ENCODE data around the gene LKAAEAR1.

Gene LKAAEAR1

GRCh38 chr20:64078934-64079272 is 5.3 kb downstream of the LKAAEAR1 start:
- DNase-seq (ENCODE audit: low spot score), result no peak

DNA sequence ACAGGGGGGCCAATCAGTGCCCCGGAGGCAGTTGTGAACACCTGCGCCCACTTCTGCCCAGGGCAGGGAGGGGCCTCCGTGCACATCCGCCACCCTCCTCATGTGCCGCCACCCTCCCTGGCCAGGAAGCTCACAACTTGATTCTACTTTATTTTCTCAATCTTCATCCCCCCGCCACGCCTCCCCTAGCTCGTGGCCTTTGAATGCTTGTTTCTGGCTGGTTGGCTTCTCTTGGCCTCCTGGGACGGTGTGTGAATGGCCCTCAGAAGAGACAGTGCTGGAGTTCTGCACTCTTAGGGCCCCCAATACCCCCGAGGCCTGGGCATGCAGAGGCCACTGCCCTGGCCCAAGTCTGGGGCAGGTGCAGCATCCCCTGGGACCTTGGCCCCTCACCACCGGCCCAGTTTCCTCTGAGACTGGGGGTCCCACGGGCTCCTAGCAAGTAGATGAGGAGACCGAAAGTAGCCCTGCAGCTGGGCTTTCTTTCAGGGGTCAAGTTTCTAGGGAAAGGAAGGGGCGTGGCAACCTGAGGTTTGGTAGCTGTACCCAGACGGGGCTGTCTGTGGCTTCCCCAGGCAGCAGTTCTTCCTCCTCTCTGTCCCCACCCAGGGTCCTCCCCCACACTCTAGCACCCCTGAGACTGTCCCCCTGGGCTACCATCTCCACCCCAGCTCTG is 6.2 kb downstream of the LKAAEAR1 start:
- DNase-seq (ENCODE audit: low spot score), result no peak

DNA sequence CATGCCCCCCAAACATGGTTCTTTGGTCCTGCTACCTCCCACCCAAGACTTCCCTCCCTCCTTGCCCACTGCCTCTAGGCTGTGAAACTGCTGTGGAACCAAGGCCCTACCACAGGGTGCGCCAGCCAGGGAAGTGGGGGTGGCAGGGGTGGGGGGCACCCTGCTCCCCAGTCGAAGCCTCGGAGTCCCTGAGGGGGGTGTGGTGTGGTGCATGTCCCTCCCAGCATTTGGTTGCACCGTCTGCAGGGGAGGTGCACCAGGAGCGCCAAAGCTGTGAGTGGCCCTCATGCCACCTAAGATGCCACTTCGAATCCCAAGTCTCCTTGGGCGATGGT is 6.7 kb downstream of the LKAAEAR1 start:
- no peak for DNase-seq (ENCODE audit: low spot score)

- DNase-seq (ENCODE audit: low spot score), result no peak
Measured at GRCh38 chr20:64077094-64077493, 7.1 kb downstream of the LKAAEAR1 start.

DNA sequence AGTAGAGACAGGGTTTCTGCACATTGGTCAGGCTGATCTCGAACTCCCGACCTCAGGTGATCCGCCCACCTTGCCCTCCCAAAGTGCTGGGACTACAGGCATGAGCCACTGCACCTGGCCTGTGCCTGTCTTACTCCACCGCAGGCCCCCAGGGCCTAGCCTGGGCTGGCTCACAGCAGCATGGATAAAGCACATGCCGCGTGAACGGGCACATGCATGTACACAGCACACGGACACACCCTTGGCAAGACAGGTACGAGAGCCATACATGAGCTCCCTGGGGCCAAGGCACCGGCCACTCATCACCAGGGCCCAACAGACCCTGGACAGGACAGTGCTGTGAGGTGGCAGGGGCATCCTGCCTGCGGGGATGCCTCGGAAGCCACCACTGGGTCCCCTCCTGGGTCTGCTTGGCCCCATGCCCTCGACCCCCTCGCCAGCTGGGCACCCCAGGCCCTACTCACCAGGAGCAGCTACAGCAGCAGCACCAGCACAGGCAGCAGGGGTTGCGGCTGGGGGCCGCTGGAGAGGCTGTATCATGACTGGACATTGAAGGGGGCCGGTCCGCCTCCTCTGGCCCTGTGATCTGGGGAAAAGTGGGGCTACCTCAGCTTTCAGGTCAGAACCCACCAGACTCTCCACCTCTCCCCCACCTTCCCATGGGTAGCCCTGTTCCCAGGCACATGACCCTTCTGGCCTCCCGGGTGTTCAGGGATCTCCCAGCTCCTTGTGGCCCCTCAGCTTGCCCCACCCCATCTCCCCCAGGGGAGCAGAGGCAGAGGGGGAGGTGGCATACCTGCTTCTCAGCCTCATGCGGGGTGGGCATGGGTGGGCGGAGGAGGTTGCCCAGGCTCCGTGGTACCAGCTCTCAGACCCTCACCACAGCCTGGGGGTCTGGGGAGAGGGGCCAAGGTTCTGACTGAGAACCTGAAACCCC is 7.9 kb downstream of the LKAAEAR1 start:
- DNase-seq (ENCODE audit: low spot score), result no peak

- DNase-seq (ENCODE audit: low spot score), result no peak
Measured at GRCh38 chr20:64075556-64075955, 8.6 kb downstream of the LKAAEAR1 start.

DNA sequence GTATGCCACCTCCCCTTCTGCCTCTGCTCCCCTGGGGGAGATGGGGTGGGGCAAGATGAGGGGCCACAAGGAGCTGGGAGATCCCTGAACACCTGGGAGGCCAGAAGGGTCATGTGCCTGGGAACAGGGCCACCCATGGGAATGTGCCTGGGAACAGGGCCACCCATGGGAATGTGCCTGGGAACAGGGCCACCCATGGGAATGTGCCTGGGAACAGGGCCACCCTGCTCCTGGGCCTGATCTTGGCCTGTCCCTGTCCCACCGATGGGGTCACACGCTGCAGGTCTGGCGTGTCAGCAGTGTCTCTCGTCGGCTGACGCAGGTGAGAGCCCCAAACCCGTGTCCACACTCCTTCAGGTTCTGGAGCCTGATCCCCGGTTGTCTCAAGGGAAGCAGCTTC is 9.2 kb downstream of the LKAAEAR1 start:
- no peak for DNase-seq (ENCODE audit: low spot score)

- no peak for DNase-seq (ENCODE audit: low spot score)
Measured at GRCh38 chr20:64074184-64074789, 9.9 kb downstream of the LKAAEAR1 start.

- DNase-seq (ENCODE audit: low spot score), result no peak
Measured at GRCh38 chr20:64073476-64074183, 10.6 kb downstream of the LKAAEAR1 start.

GRCh38 chr20:64072498-64073063 is 11.6 kb downstream of the LKAAEAR1 start:
- no peak for DNase-seq (ENCODE audit: low spot score)

GRCh38 chr20:64071341-64072332 is 12.6 kb downstream of the LKAAEAR1 start:
- no peak for DNase-seq (ENCODE audit: low spot score)

- no peak for DNase-seq (ENCODE audit: low spot score)
Measured at GRCh38 chr20:64070244-64070993, 13.8 kb downstream of the LKAAEAR1 start.

DNA sequence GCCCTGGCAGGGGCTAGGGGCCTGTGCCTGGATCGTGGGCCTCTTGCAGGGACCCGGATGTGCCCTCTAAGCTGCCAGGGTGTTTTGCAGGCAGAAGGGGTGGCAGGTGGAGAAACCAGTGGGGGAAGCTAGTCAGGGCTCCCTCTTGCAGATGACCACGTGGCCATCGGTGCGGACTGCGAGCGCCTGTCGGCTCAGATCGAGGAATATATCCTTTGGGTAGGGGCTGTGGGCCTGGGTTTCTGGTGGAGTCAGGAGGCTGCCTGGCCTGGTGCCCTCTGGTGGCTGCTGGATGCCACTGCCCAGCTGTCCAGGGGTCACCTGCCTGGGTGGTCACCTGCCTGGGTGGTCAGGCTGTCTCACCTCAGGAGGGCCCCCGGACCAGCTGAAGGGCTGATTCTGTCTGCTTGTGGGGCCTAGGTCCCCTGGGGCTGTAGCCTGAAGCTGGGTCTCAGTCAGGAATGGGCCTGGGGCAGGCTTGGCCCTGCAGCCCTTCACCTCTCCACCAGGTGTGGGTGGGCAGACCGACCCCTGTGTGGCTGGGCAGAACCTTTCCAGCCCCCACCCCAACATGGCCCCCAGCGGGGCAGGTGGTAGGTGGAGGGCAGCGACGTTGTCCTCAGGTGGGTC is 14.5 kb downstream of the LKAAEAR1 start:
- no peak for DNase-seq (ENCODE audit: low spot score)

DNA sequence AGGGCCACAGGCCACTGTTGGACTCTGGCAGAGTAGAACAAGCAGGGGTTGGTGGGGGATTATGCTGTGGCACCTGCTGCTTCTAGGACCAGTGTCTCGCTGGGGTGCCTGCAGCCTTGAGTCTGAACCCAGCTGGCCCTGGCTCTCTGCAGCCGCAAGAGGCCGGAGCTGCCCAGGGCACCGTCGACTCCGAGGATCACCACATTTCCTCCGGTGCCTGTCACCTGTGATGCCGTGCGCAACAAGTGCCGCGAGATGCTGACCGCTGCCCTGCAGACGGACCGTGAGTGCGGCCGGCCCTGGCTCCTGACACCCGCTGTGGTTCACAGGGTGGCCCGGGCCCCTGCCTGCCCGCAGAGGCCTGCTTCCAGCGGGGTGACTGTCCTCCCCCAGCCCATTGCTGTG is 15.0 kb downstream of the LKAAEAR1 start:
- no peak for DNase-seq (ENCODE audit: low spot score)

GRCh38 chr20:64068386-64069208 is 15.6 kb downstream of the LKAAEAR1 start:
- no peak for DNase-seq (ENCODE audit: low spot score)

DNA sequence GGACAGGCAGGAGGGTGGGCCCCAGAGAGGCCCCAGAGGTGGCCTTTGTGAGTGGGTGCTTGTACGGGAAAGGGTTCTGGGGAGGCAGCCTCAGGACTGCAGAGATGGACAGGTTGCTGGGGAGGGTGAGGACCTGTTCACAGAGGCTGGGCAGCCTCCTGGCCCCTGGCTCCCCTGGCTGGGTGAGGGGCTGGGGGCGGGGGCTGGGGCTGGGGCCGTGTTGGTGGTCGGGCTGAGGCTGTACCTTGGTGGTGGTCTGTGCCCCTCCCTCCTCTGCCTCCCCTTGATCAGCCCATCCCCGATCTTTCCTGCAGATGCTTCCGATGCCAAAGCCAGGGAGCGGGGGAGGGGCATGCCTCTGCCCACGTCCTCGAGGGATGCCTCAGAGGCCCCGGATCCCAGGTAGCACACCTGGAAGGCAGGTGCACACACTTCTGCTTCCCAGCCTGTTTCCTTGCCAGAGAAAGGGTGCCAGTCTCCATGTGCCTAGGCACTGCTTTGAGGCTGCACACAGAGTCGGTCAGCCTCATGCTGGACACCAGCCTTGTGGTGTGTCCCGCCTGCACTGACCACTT is 16.4 kb downstream of the LKAAEAR1 start:
- DNase-seq (ENCODE audit: low spot score), result no peak

DNA sequence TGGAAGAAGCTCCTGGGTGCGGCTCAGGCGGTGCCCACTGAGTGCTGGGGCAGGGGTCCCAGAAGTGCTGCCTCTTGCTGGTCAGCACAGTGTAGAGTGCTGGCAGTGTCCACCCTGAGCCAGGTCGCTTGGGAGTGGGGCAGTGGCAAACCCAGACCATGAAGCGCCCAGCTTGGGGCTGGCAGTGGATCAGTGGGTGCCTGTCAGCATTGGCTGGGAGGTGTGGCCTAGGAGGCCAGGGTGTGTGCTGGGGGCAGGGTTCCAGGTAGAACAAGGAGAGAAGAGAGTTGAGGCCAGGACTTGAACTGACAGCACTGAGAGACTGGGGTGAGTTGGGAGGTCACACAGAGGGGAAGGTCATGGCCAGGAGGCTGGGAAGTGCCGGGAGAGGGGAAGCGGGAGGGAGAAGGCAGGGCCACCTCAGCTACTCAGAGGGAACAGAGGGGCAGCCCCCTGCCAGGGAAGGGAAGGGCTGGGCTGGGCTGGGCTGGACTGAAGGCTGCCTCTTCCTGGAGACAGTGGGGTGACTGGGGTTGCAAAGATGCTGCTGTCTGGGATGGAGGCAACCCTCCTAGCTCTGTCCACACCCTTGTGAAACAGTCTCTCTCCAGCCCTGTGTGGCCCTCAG is 17.1 kb downstream of the LKAAEAR1 start:
- DNase-seq (ENCODE audit: low spot score), result no peak

GRCh38 chr20:64065974-64066343 is 18.2 kb downstream of the LKAAEAR1 start:
- DNase-seq (ENCODE audit: low spot score), result no peak
